ENCODE measurements around the gene ZNF469.

Gene ZNF469

DNA sequence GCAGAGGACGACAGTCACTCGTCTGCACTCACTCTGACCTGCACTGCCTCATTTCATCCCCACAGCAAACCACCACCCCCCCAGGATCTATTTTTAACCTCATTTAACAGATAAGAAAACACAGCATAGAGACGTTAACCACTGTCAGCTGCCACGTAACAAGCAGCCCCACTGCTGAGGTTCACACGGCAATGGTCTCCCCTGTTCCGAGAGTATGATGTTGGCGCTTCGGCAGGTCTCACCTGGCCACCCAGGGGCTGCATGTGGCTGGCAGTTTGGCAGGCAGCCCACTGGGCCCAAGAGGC lies 16.1 kb downstream of the ZNF469 start:
- no peaks in the 10 kb centered on the region for H3K27me3 Mint-ChIP-seq (ENCODE audit: low read depth)
- H3K4me1 Mint-ChIP-seq (ENCODE audit: low read depth) = no peaks in the 10 kb centered on the region
- H3K9me3 Mint-ChIP-seq = peaks cover 9% of the 10 kb centered on the region
- H3K27ac Mint-ChIP-seq = no peak overlapping the region
- H3K36me3 Mint-ChIP-seq (ENCODE audit: low read depth) = no peaks in the 10 kb centered on the region
- no peak overlapping the region for H3K4me3 Mint-ChIP-seq

- Mint-ChIP-seq H3K27ac (no peak overlapping the region), H3K4me1 (ENCODE audit: low read depth) (no peaks in the 10 kb centered on the region), H3K36me3 (ENCODE audit: low read depth) (no peaks in the 10 kb centered on the region), H3K9me3 (peaks cover 9% of the 10 kb centered on the region), H3K4me3 (no peak overlapping the region), H3K27me3 (ENCODE audit: low read depth) (no peaks in the 10 kb centered on the region)
These were observed 17.4 kb downstream of the ZNF469 start for GRCh38 chr16:88400186-88400585.

DNA sequence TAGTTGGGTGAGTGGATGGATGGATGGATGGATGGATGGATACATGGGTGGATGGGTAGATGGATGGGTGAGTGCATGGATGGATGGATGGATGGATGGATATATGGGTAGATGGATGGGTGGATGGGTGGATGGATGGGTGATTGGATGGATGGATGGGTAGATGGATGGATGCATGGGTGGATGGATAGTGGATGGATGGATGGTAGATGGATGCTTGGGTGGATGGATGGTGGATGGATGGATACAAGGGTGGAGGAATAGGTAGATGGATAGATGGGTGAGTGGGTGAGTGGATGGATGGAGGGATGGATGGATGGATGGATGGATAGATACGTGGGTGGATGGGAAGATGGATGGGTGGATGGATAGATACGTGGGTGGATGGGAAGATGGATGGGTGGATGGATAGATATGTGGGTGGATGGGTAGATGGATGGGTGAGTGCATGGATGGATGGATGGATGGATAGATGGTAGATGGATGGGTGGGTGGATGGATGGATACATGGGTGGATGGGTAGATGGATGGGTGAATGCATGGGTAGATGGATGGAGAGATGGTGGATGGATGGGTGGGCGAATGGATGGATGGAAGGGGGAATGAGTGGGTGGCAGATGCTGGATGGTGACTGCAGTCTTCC lies 19.0 kb downstream of the ZNF469 start:
- Mint-ChIP-seq H3K27ac (no peak overlapping the region), H3K4me1 (ENCODE audit: low read depth) (no peaks in the 10 kb centered on the region), H3K36me3 (ENCODE audit: low read depth) (no peaks in the 10 kb centered on the region), H3K27me3 (ENCODE audit: low read depth) (no peaks in the 10 kb centered on the region), H3K4me3 (no peak overlapping the region), H3K9me3 (peaks cover 9% of the 10 kb centered on the region)

- Mint-ChIP-seq H3K9me3 (peaks cover 5% of the 10 kb centered on the region), H3K27me3 (ENCODE audit: low read depth) (no peaks in the 10 kb centered on the region), H3K36me3 (ENCODE audit: low read depth) (no peaks in the 10 kb centered on the region), H3K27ac (no peak overlapping the region), H3K4me3 (no peak overlapping the region), H3K4me1 (ENCODE audit: low read depth) (peaks cover 1% of the 10 kb centered on the region)
These were observed 19.9 kb downstream of the ZNF469 start for GRCh38 chr16:88402551-88403240.

DNA sequence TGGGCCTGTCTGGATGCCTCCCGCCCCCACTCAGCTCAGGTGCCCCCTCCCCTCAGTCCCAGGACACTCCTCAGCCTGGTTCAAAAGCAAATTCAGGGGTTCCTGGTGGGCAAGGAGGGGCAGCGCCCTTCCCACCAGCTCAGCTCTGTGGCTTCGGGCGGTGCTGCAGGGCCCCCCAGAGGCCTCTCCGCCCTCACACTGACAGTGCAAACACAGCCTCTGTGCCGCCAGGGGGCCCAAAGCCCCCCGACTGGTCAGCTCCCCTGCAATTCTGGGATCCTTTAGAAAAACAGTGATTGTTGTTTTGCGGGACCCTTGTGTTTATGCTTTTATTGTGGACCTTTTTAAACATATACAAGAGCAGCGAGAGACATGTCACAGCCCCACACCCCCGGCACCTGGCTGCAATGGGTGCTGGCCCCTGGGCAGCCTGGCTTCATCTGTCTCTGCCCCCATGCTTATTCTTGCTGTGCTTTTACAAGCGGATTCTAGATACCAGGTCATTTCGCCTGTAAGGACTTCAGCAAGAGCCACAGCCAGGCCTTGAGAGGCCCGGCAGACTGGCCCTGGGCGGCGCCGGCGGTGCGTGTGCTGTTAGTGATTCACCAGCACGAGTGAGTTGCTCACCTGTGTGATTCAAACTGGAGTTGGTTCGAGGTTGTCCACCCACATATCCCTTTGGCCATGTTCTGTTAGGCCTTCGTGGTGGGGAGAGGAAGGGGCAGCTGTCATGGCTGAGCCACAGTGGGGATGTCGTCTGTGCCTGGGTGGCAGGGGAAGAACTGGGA lies 21.2 kb downstream of the ZNF469 start:
- no peaks in the 10 kb centered on the region for H3K27me3 Mint-ChIP-seq (ENCODE audit: low read depth)
- no peak overlapping the region for H3K27ac Mint-ChIP-seq
- no peaks in the 10 kb centered on the region for H3K9me3 Mint-ChIP-seq
- H3K4me3 Mint-ChIP-seq = no peak overlapping the region
- H3K4me1 Mint-ChIP-seq (ENCODE audit: low read depth) = peaks cover 4% of the 10 kb centered on the region
- no peaks in the 10 kb centered on the region for H3K36me3 Mint-ChIP-seq (ENCODE audit: low read depth)

- Mint-ChIP-seq H3K4me3 (no peak overlapping the region), H3K4me1 (ENCODE audit: low read depth) (peaks cover 4% of the 10 kb centered on the region), H3K27me3 (ENCODE audit: low read depth) (no peaks in the 10 kb centered on the region), H3K36me3 (ENCODE audit: low read depth) (no peaks in the 10 kb centered on the region), H3K9me3 (no peaks in the 10 kb centered on the region), H3K27ac (no peak overlapping the region)
These were observed 22.0 kb downstream of the ZNF469 start for GRCh38 chr16:88404769-88405168.

- no peak overlapping the region for H3K27ac Mint-ChIP-seq
These were observed 22.7 kb downstream of the ZNF469 start for GRCh38 chr16:88405216-88406060.

DNA sequence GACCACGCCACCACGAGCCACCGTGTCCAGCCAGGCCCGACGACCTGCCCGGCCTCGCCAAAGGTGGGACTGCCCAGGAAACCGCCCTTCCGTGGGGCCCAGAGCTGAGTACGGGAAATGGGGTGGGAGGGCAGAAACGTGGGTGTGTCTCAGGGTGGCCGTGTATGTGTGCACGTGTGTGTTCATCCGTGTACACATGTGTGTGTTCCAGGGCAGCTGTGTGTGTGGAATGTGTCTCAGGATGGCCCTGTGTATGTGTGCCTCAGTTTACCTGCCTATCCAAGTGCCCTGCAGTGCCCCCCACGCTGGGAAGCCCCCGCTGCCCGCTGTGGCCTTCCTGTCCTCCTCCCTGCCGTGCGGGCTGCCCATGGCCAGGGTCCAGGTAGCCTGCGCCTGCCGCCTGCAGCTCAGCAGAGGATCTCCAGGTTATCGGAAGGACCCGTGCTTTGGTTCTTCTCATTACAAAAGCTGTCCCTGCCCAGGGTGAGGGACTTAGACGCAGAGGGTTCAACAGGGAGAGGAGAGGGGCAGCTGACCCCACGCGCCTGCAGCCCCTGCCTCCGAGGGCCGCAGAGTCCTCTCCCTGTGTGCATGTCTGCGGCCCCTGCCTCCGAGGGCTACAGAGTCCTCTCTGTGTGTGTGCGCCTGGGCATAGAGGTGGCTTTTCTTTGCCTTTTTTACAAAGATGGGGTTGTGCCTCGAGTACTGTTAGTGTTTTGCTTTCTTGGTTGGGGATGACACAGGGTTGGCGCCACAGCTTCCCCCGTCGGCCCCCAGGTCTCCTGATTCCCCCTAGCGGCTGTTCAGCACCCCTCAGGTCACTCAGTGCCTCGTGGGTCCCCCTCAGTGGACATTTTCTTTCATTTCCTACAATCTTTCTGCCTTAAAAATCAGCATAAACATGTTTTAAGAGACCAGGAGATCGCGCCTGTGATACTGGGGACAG lies 23.6 kb downstream of the ZNF469 start:
- no peaks in the 10 kb centered on the region for H3K27me3 Mint-ChIP-seq (ENCODE audit: low read depth)
- H3K36me3 Mint-ChIP-seq (ENCODE audit: low read depth) = no peaks in the 10 kb centered on the region
- H3K4me3 Mint-ChIP-seq = no peak overlapping the region
- H3K9me3 Mint-ChIP-seq = no peaks in the 10 kb centered on the region
- no peak overlapping the region for H3K27ac Mint-ChIP-seq
- H3K4me1 Mint-ChIP-seq (ENCODE audit: low read depth) = peaks cover 4% of the 10 kb centered on the region

More at GRCh38 chr16:88405216-88406060, 22.7 kb downstream of the ZNF469 start:
- Mint-ChIP-seq H3K4me3 (no peak overlapping the region), H3K9me3 (no peaks in the 10 kb centered on the region), H3K4me1 (ENCODE audit: low read depth) (peaks cover 4% of the 10 kb centered on the region), H3K36me3 (ENCODE audit: low read depth) (no peaks in the 10 kb centered on the region), H3K27me3 (ENCODE audit: low read depth) (no peaks in the 10 kb centered on the region)

GRCh38 chr16:88407042-88407420 lies 24.3 kb downstream of the ZNF469 start:
- Mint-ChIP-seq H3K27me3 (ENCODE audit: low read depth) (no peaks in the 10 kb centered on the region), H3K4me1 (ENCODE audit: low read depth) (peaks cover 4% of the 10 kb centered on the region), H3K27ac (no peak overlapping the region), H3K36me3 (ENCODE audit: low read depth) (no peaks in the 10 kb centered on the region), H3K4me3 (no peak overlapping the region), H3K9me3 (no peaks in the 10 kb centered on the region)

DNA sequence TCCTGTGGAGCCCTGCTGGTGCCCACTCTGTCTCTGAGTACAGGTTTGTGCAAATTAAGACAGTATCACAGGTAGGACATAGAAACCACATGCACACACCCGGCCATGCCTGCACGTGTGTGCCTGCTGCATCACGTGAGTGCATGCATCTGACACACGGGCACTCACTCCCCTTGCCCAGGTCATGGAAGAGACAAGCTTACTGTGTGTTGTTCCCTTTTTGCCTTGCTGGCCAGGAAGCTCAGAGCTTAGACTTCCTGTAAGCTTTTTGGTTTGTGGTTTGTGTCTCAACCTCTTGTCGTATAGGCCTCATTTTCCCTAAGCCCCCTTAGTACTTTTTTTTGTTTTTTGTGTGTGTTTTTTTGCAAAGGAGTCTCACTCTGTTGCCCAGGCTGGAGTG lies 25.0 kb downstream of the ZNF469 start:
- H3K4me1 Mint-ChIP-seq (ENCODE audit: low read depth) = peaks cover 4% of the 10 kb centered on the region
- H3K9me3 Mint-ChIP-seq = no peaks in the 10 kb centered on the region
- H3K27ac Mint-ChIP-seq = no peak overlapping the region
- no peak overlapping the region for H3K4me3 Mint-ChIP-seq
- H3K36me3 Mint-ChIP-seq (ENCODE audit: low read depth) = no peaks in the 10 kb centered on the region
- H3K27me3 Mint-ChIP-seq (ENCODE audit: low read depth) = no peaks in the 10 kb centered on the region

DNA sequence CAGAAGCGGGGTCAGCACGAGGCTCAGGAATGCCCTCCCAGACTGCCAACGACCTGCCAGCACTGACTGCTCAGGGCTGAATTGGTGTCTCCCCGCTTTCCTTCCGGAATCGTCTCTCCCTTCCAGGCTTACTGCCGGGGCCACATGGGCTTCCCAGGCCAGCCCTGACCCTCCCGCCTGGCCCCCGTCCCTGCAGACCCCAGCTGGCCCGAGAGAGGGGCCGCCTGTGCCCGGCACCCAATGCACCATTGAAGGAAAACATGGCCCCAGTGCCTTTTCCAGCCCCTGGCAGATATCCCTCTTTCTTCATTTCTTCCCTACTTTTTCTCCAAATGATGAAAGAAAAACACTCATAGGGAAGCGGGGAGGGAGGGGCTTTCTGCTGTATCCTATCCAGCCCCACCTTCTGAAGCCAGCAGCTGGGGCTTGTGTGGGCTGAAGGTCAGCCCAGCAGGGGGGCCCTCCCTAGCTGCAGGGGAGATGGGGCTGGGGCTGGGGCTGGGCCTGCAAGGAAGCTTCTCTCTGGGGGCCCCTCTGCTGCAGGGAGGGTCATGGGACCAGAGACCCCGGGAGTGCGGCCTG lies 25.9 kb downstream of the ZNF469 start:
- Mint-ChIP-seq H3K27me3 (ENCODE audit: low read depth) (no peaks in the 10 kb centered on the region), H3K4me3 (no peak overlapping the region), H3K9me3 (no peaks in the 10 kb centered on the region), H3K4me1 (ENCODE audit: low read depth) (peaks cover 4% of the 10 kb centered on the region), H3K36me3 (ENCODE audit: low read depth) (no peaks in the 10 kb centered on the region), H3K27ac (no peak overlapping the region)

DNA sequence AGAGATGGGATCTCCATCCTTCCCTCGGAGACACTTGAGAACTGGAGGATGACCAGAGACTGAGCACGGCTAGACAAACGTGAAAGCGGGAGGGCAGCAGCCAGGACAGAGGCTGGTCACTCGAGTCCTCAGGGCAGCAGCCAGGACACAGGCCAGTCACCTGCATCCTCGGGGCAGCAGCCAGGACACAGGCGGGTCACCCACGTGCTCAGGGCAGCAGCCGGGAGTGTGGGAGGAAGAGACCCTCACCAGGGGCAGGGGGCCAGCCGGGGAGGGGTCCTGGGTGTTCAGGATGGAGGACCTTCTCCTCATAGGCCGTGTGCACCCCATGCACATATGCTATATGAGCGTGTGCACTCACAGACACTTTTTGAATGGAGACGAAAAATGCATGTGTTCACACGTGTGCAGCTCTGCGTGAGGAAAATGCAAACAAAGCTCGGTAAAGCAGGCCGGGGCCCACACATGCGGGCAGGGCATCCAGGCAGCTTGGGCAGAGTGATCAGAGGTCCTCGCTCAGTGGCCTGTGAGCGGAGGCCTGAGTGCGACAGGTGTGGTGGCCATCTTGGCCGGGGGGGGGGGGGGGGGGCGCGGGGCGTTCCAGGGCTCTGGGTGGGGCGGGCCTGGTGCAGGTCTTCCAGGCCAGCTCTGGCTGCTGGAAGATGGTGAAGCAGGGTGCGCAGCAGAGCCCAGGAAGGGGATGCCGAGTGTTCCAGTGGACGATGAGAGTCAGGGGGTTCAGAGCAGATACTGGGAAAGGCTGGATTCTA lies 26.7 kb downstream of the ZNF469 start:
- Mint-ChIP-seq H3K4me1 (ENCODE audit: low read depth) (peaks cover 4% of the 10 kb centered on the region), H3K36me3 (ENCODE audit: low read depth) (no peaks in the 10 kb centered on the region), H3K4me3 (no peak overlapping the region), H3K27ac (no peak overlapping the region), H3K27me3 (ENCODE audit: low read depth) (no peaks in the 10 kb centered on the region), H3K9me3 (no peaks in the 10 kb centered on the region)

Measured in T-helper 1 cell treated with Interleukin-12 subunit alpha and Interleukin-12 subunit beta and Interleukin-4 antibody, amounts not matched to agents 30 μg/mL and 1 μg/mL, for 36 hours (primary cell).